Activated T-cell treated with anti-CD3 and anti-CD28 coated beads, Interleukin-2, amount 50 U/mL, for 1 hour (primary cell): Measurements from ENCODE around the gene CCDC27.
A peak's percentile ranks its signal among the peaks of the same experiment; 100 is the strongest.

Experiments used
- DNase-seq: peaks from one replicate; pipeline ENCODE4 v3.0.0-alpha.2; 2020

CCDC27 gene

DNA sequence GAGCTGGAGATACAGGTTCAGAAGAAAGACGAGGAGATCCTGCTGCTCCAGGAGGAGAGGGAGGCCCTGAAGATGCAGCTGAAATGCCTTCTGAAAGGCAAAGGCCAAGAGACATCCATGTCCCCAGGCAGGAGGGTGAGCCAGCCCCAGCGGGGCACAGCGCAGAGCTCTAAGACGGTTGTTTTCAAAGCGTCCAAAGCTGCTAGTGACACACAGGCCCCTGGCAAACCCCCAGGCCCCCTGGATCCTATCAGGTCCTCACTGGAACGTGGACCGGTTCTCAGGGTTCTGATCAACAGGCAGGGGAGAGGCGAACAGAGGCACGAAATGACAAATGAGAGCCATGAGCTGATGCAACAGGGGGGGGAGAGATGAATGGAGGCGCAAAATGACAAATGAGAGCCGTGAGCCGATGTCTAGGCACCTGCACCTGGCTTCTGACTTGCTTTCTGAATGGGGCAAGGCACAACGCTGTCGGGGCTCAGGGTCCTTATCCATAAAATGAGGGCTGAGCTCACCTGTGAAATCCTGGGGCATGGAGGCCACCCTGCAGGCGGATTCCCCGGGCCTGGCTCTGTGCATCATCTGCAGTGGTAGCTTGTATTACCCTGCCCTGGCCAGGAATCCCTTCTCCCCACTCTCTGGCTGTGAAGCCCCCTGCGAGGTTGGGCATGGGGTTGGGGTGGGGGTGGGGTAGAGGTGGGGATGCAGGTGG, 9.2 kb downstream of the CCDC27 start:
- no peak for DNase-seq

DNA sequence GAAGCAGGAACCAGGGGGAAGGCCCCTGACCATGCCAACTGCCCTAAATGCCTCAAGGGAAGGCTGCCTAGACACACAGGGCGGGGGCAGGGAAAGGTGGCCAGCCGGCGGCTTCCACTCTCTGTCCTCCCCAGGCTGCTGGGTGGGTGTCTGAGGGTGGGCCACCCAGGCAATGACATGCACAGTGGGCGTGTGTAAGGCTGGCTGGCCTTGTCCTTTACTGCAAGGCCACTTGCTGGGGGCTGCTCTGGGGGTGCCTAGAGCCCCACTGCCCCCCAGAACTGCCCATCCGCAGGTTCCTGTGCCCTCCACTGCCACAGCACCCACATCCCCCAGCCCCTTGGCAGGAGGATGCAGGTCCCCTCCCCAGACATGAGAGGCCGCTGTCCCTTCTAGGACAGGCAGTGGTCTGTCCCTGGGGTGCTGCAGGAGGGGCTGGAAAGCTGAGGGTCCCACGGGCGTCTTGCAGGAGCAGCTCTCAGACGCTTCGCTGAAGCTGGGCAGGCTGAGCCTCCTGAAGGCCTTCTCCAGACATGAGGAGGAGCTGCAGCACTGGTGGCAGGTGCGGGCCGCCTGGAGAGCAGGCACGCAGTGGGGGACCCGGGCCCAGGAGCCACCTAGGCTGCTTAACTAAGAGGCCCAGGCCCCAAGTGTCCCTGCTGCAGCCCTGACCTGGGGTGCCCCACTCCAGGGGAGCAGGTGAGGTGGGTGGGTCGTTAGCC, 10.1 kb downstream of the CCDC27 start:
- DNase-seq, result no peak

DNA sequence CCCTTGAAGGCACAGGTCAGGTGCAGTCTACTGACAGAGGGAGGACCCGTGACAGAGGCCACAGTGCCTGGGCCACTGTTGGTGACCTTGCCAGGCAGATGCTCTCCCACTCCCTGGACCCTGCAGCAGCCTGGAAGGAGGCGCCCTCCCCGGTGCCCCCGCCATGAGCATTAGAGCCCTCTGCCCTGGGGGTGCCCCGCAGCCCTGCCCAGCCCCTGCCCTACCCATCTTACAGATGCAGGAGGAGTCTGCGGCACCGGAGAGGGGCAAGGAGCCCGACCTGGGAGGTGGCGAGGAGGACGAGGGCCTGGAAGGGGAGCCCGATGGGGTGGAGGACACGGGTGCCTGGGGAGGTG, 10.6 kb downstream of the CCDC27 start:
- DNase-seq, result no peak

DNA sequence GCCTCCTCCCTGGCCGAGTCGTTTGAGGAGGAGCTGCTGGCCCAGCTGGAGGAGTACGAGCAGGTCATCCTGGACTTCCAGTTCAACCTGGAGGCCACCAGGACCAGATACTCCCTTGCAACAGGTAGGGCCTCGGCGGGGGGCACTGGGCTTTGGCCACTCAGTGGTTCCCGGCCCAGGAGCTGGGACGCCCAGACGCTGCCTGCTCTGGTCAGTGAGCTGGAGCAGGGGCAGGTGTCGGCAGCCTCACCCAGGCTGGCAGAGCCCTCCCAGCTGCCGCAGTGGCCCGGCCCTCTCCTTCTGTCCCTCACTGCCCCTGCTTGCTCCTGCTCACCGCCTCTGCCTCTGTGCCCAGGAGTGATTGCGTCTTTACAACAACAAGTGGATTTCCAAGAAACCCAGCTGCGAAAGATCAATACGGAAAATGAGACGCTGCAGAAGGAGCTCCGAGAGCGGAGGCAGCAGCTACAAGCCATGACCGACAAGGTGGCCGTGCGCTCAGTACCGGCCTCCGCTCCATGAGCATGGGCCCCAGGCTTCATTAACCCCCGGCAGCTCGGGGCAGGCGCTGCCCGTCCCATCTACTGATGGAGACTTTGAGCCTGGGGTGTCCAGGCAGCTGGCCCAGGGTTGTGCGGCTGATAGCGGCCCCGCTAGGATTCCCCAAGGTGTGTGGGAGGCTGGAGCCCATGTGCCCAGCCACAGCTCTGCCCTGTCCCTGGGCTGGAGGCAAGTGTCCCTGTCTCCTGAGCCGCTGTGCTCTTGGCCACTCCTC, 11.3 kb downstream of the CCDC27 start:
- no peak for DNase-seq

DNA sequence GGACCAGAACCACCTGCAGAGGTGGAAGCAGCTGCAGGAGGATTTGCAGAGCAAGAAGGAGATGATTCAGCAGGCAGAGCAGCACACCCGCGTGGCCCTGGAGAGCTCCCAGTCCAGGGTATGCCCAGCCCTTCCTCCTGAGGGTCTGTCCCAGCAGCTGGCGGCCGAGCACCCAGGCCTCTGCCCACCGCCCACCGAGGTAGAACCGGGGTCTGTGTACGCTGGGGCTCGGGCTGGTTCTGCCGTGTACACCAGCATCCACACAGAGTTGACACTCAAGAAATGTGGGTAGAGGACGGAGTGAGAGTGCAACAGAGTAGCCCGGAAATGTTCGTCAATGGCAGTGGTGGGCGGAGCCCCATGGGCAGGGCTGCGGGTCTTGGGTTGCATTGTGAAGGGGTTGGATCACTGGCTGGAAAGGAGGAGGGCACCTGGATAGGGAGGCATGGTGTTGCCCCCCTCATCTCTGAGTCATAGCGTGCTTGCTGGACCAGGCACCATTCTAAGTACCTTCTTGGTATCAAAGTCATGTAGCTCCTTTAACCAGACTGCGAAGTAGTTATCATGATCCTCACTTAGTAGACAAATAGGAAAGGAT, 15.2 kb downstream of the CCDC27 start:
- DNase-seq, result no peak

DNA sequence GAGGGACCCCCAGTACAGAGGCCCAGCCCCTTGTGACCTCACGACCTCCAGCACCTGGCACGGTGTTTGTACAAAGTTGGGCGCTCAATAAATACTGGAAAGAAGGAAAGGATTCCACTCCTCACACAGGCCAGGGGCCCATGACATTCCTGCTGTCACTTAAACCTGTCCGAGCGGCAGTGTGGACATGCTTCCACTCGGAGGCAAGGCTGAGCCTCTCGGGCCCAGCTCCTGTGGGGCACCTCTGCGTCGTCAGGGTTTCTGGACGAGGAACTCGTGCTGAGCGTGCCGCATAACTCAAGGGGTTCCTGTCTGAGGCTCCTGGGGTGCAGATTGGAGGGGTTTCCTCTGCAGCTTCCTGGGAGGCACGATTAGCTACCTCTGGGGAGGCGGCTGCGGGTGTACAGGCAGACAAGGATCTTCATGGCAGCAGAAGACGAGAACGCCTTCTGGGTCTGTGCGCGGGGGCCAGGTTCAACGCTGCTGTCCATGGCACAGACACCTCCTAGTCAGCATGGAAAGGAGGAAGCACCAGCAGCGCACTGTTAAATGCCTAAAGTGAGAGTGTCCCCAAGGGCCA, 16.7 kb downstream of the CCDC27 start:
- no peak for DNase-seq

DNA sequence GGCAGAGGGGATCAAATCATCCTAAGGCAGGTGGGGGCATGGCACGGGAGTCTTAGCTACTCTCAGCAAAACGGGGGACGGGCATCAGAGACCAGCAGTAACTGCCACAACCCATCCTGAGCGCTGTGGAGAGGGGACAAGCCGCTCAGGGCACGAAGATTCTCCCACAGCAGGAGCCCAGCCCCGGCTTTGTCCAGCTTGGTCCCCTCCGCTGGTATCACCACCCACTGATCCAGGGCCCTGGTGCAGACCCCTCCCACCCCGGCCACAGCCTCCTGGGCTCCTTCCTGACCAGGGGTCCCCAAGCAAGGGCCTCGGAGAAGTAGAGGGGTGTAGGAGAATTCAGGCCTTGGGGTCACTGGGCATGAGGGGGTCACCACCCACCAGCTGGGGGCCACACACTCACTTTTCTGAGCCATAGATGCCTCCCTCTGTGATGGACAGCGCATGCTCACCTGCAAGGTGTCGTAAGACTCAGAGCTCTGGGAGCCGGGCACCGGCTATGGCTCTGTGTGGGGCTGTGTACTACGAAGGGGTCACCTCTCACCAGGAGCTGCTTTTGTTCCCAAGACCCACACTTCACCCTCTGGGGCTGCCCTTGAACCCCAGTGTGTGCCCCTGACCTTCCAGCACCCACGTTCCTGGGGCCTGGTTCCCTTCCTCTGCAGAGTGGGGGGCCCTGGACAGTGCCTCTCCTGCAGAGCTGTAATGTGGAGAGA, 18.0 kb downstream of the CCDC27 start:
- no peak for DNase-seq

DNA sequence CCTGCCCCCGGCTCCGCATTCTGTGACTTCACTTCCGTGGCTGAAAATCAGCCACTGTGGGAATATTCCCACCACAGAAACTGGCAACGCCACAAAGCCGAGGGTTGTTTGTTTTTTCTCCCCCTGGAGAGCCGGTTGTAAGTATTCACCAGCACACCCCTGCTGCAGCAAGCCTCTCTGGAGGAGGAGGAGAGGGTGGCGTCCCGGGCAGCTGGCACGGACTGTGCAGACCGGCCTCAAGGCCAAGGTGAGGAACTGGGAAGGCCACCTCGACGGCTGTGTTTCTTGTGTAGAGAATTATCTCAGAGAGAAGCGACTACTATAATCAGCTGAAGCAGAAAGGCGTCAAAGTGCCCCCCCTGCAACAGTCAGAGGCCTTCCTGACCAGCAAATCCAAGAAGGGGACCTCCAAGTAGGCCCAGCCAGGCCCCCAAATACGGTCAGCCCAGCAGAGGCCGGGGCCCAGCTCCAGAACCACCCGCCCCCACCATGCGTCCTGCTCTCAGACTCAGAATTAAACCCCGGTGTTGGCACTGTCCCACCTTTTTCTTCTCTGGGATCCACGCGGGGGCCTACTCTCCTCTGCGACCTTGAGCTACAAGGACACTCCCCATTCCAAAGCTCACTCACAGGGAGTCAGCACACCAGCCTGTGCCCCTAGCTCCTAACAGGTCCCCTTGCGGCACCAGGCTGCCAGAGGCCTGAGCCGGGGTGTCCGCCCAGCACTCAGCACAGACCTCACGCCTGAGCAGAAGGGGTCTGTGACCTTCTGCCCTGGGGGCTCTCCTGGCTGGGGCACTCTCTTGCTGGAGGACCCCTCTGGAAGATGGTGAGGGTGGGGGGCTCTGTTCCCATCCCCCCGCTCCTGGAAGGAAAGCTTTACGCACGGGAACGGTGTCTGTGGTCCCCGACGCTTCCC, 19.1 kb downstream of the CCDC27 start:
- DNase-seq, result no peak

DNA sequence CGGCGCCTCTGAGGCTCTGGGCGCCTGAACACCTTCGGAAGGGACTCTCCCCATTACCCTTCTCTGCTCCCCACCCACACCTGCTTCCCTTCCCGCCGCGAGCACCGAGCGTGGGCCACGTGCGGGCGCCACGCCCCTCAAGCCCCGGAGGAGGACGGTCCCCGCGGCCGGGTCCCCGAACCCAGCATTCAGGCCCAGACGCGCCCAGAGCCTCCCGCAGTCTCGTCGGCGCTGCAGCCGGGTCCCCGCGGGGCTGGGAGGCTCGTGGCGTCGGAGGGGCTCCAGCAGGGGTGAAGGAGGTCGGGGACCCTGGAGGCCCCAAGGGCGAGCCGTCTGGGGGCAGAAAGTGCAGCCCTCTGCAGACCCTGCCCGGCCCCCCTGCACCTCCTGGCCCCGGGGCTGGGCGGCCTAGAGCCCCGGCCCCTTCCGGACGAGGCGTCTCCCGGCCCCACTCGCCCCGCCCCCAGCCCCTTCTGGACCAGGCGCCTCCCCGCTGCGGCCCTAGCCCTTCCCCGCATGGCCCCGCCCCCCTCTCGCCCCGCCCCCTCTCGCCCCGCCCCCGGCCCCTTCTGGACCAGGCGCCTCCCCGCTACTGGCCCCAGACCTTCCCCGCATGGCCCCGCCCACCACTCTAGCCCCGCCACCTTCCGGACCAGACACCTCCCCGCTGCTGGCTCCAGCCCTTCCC, 19.9 kb downstream of the CCDC27 start:
- peak; percentile 85 for DNase-seq

DNA sequence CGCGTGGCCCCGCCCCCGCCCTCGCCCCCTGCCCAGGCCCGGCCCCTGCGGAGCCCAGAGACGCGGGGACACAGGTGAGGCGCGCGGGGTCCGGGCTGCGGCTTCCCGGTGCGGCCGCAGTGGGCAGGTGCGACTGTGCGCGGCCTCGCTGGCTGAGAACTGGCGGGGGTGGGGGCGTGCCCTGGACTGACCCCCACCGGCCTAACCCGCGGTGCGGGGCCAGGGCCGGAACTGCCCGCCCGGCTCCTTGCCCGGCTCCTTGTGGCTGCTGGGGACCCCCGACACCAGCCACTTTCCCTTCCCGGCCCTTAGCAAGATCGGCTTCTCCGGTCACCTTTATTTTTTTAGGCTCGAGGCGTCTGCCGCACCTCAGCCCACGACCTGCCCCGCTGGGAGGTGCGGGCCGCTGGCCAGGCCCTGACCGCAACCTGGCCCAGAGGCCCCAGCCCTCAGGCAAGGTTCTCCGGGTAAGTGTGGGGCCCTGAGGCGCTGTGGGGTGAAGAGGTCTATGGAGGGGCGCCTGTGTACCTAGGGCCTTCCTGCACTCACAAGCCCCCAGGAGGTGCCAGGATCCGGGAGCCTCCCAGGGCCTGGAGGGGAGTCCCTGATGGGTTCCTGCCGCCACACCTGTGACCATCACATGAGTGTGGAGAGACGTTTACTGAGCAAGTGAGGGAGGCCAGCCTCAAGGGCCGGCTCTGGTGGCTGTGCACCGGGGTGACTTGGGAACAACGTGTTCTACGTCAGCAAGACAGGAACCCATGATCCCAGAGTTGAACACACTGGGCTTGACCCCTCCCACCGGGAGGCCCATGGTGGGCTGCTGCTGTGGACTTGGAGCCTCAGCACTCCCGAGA, 20.7 kb downstream of the CCDC27 start, which contains the start of gene SMIM1:
TSS of gene SMIM1 (plus strand) at position 35 of the 857 bp plus-strand sequence. CDS start 2,625 bp downstream, outside the sequence.
- peak; percentile 39 for DNase-seq

DNA sequence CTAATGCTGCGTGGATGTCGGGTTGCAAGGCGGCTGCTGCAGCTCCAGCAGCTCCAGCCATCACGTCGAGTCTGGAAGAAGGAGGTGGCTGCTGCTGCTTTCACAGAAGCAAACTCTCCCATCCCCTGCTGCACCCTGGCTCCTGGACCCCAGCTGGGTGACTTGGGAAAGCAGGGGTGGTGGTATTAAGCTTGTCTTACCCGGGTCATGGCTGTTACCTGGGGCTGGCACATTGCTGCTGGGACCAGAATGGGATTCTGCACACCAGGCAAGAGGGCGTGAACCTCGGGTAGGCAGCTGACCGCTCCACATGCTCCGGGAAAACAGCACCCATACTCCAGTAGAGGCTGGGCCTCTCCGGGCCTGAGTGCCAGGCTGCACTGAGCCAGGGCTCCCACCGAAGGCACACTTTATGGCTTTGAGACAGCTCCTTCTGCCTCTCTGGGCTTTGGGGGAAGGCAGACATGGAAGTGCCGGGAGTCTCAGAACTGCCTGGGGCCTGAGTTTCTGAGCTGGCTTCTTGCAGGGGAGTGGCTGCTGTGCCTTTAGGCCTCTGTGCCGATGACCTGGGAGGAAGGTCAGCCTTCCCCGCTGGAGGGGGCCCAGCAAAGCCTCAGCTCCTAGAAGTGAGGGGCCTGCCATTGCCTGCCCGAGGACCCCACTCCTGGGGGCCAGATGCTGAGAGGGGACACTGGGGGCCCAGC, 21.5 kb downstream of the CCDC27 start:
- no peak for DNase-seq

DNA sequence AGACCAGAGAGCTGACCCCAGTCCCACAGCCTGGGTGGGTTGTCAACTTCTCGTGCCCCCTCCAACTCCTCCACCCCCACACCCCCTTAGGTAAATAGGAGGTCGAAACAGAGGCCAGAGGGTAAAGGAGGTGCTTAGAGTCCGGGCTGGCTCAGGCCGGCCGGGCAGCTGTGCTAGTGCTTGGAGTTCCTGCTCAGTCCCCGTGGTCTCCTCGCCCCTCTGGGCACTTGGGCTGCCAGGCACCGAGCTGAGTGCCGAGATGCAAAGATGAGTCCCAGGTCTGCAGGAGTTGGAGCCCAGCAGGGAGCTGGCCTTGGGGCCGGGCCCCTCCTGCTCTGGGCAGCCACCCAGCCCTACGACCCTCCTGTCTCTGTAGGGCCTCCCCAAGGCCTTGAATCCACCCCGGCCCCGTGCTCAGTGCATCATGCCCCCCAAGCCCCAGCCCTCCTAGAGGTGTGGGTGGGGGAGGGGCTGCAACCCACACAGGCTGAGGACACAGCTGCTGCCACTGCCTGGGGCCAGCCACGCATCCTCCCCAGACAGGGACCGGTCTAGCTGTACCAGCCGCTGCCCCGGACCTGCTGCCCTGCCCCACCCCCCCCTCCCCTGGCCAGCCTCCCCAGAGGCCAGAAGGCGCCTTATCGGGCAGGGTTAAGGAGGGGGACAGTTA, 22.2 kb downstream of the CCDC27 start:
- DNase-seq, result no peak

DNA sequence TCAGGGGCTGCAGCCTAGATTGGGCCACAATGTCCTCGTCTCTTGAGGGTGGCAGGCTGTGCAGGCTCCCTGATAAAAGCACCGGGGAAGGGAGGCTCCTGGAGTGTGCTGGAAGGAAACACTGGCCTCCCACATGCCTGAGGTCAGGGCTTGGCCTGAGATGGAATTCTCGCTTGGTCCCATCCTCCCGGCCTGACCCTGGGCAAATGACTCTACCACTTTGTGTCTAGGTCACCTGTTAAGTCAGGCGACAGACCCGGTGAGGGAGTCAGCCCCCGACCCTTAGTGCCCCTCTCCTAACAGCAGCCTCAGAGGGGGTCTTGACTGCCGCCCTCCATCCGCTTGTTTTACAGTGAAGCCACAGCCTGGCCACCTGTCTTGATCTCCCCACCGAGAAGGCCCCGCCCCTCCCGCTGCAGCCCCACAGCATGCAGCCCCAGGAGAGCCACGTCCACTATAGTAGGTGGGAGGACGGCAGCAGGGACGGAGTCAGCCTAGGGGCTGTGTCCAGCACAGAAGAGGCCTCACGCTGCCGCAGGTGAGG, 22.8 kb downstream of the CCDC27 start:
- no peak for DNase-seq

DNA sequence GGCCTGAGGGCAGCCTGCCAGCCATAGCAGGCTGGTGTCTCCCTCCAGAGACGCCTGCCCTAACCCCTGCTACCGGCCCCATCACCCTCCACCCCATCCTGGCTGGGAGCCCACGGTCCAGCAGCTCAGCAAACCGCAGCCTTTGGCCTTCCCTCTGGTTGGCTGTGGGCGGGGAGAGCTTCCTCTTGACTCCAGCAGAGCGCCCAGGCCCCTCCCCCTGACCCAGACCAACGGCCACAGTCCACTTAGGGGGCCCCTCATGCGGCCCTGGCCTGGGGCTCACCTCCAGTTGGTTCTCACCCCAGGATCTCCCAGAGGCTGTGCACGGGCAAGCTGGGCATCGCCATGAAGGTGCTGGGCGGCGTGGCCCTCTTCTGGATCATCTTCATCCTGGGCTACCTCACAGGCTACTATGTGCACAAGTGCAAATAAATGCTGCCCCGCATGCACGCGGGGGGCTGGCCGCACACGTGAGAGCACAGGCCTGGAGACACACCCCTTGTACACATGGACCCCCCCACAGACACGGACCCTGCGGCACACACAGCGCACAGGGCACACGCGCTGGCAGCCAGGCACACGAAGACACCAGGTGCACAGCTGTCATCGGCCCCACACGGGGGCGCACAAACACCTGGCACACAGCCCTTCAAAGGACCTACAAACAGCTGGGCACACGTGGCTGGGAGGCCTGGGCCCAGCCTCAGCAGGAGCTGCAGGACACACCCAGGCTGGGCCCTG, 23.4 kb downstream of the CCDC27 start:
- peak; percentile 51 for DNase-seq

DNA sequence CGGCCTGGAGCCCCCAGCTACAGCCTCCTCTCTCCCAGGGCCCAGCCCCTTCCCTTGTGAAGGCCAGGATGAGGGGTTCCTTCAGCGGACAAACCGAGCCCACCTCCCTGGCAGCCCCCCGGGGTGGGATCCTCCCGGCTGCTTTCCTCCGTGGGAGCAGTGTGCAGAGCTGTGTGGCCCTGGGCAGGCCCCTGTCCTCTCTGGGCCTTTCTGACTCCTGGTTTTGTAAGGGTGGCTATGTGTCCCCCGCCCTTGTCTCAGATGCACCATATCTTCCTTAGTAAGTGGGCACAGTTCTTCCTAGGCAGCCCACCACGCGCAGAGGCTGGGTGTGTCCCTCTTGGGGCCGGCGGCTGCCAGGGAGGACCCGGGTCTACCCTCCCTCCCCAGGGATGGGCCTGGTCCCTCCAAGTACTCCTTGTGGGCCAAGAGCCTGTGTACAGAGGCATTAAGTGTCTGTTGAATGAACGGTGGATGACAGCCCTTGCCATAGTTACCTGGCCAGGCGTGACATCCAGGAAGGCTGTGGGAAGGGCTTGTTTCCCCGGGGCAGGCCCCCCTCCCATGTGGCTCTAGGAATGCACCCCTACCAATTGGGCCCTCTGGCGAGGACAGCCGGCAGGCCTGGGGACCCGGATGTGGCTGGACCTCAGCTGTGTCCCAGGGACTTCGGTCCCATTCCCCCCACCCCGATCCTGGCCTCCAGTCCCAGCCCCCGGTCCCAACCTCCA, 24.1 kb downstream of the CCDC27 start:
- no peak for DNase-seq

DNA sequence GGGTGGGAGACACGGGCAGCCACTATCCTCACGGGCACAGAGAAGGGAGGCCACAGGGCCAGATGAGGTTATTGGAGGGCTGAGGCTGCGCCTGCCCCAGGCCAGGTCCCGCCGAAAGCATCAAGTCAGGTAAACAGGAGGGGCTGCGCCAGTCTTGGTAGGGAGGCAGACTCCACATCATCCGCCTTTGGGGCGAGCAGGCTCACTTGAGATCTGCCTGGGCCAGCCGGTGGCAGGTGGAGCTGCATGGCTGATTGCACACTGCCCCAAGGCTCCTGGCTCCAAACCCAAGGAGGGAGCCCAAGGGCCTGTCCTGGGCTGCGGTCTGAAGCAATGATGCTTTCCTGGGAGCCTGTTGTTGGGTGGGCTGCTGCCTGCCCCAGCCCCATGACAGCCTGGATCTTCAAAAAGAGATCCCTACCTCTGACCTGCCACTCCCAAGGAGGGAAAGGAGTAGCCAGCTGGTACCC, 24.9 kb downstream of the CCDC27 start:
- no peak for DNase-seq
